Endodermal cell (in vitro differentiated cells): ENCODE results near the gene LAYN. TPM values are rescaled to one million over a fixed set of nuclear protein-coding genes. Genes with fewer than 3 reads are reported as not detected.

Source experiments
- DNase-seq: peaks from one replicate; pipeline ENCODE4 v3.0.0-alpha.2; 2017
- H3K27ac ChIP-seq: 2 replicates; pipeline ENCODE4 v1.5.1; 2013; ENCODE audit warnings: mild to moderate bottlenecking, low read depth, low read length, moderate library complexity
- H3K27me3 ChIP-seq: 2 replicates; pipeline ENCODE4 v1.6.1; 2013; ENCODE audit warnings: mild to moderate bottlenecking, low read length, moderate library complexity; ENCODE audit not compliant: insufficient read depth, control insufficient read depth, poor library complexity, severe bottlenecking
- H3K36me3 ChIP-seq: 2 replicates; pipeline ENCODE4 v1.7.0; 2013; ENCODE audit warnings: mild to moderate bottlenecking, low read length, moderate library complexity; ENCODE audit not compliant: control insufficient read depth, insufficient read depth
- H3K4me1 ChIP-seq: one replicate; pipeline ENCODE4 v1.7.0; 2013; ENCODE audit warnings: low read length; ENCODE audit not compliant: control insufficient read depth, insufficient read depth
- H3K4me3 ChIP-seq: 2 replicates; pipeline ENCODE4 v1.5.1; 2013; ENCODE audit warnings: mild to moderate bottlenecking, low read length, moderate library complexity
- H3K9ac ChIP-seq: 2 replicates; pipeline ENCODE4 v1.6.1; 2013; ENCODE audit warnings: mild to moderate bottlenecking, low read length, moderate library complexity; ENCODE audit not compliant: poor library complexity, severe bottlenecking; ENCODE audit errors: extremely low read depth
- H3K9me3 ChIP-seq: 2 replicates; pipeline ENCODE4 v1.6.1; 2013; ENCODE audit warnings: mild to moderate bottlenecking, low read length, moderate library complexity; ENCODE audit not compliant: control insufficient read depth
- H3K27ac Mint-ChIP-seq: 2 replicates; pipeline ENCODE4 v1.8.0; 2020; ENCODE audit warnings: mixed read lengths
- H3K27me3 Mint-ChIP-seq: 2 replicates; pipeline ENCODE4 v1.8.0; 2021; ENCODE audit warnings: mild to moderate bottlenecking, mixed read lengths; ENCODE audit not compliant: insufficient read depth
- H3K36me3 Mint-ChIP-seq: 2 replicates; pipeline ENCODE4 v1.8.0; 2020; ENCODE audit warnings: low read depth, mixed read lengths
- H3K4me1 Mint-ChIP-seq: 2 replicates; pipeline ENCODE4 v1.8.0; 2020; ENCODE audit warnings: mixed read lengths
- H3K4me3 Mint-ChIP-seq: 2 replicates; pipeline ENCODE4 v1.8.0; 2020; ENCODE audit warnings: mild to moderate bottlenecking, moderate library complexity, mixed read lengths
- H3K9me3 Mint-ChIP-seq: 2 replicates; pipeline ENCODE4 v1.8.0; 2020; ENCODE audit warnings: mild to moderate bottlenecking, mixed read lengths
- WGBS, 2 experiments: methylation state at CpG; one replicate each; pipeline versions ENCODE4 v1.1.5 to v1.1.7; 2013; ENCODE audit warnings: missing lambda C conversion rate in 2 of 2, mixed read lengths in 1 of 2; ENCODE audit not compliant: insufficient coverage in 1 of 2, insufficient read length in 1 of 2; 5-methylcytosine and 5-hydroxymethylcytosine counted together
- total RNA-seq, 2 donors: library from RNA; stranded (reverse); fragmentation: NEBNext Ultra II Directional in 1 of 2; extraction: Animal tissue kit (Norgen Biotek cat#: 25700) in 1 of 2; gene quantifications; 2 replicates in 1 of 2; 3 replicates in 1 of 2; pipeline ENCODE4 v1.2.1, GENCODE V29; 2021
- TF ChIP-seq, protein P1 (sequence below): fragments of 200-600 bp; sonication (generic); conservative IDR thresholded peaks from 2 replicates; pipeline ENCODE4 v1.5.0; 2021; ENCODE audit warnings: antibody characterized with exemption, mild to moderate bottlenecking

LAYN gene
- total RNA-seq, 2 donors from 2014 or later: 1.1 to 1.5 TPM

DNA sequence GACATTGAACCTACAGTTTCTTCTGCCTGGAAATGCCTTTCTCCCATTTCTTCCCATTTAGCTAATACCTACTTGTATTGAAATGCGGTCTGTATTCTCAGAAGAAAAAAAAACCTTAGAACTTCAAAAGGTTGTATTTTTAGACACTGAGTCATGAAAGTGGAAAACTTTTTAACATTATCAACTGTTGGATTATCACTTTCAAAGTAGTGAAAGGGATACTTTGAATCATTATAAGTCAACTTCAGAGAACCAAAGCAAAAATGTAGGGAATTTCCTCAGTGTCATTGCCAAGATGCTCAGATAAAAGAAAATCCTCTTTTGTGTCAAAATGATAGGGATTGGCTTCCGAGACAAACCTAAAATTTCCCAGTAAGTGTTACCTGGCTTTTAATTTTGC is 19.4 kb upstream of the LAYN start:
- Mint-ChIP-seq H3K27me3 (peaks cover 11% of the 10 kb centered on the region), H3K36me3 (no peaks in the 10 kb centered on the region), H3K27ac (no peak overlapping the region), H3K4me3 (no peak overlapping the region), H3K9me3 (no peaks in the 10 kb centered on the region), H3K4me1 (no peaks in the 10 kb centered on the region)
- Histone ChIP-seq H3K9me3 (no peaks in the 10 kb centered on the region), H3K27ac (no peak overlapping the region), H3K27me3 (peaks cover 11% of the 10 kb centered on the region), H3K4me3 (no peak overlapping the region), H3K4me1 (no peaks in the 10 kb centered on the region), H3K9ac (no peak overlapping the region), H3K36me3 (no peaks in the 10 kb centered on the region)
- DNase-seq: no peak
- TF ChIP-seq, protein P1, sequence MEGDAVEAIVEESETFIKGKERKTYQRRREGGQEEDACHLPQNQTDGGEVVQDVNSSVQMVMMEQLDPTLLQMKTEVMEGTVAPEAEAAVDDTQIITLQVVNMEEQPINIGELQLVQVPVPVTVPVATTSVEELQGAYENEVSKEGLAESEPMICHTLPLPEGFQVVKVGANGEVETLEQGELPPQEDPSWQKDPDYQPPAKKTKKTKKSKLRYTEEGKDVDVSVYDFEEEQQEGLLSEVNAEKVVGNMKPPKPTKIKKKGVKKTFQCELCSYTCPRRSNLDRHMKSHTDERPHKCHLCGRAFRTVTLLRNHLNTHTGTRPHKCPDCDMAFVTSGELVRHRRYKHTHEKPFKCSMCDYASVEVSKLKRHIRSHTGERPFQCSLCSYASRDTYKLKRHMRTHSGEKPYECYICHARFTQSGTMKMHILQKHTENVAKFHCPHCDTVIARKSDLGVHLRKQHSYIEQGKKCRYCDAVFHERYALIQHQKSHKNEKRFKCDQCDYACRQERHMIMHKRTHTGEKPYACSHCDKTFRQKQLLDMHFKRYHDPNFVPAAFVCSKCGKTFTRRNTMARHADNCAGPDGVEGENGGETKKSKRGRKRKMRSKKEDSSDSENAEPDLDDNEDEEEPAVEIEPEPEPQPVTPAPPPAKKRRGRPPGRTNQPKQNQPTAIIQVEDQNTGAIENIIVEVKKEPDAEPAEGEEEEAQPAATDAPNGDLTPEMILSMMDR: no peak
- WGBS, 2 experiments: 72% methylated on average over 2 of the region's 2 CpGs; no CpG with 5 or more reads in 1 of the 2 experiments

DNA sequence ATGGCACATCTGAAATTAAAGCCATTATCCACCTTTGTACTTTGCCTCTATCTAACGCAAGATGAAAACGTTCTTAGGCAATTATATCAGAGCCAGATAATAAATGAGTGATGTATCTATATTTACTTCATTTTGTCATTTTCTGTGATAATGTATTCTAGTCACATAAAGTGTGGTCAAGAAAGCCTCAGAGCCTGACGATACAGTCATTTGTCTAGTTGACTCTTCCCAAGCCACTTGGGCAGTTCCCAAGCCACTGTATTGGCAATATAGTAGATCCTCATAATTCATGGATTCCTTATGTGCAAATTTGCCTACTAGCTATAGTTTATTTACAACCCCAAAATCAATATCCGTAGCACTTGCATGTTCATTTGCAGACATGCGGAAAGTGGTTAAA is 18.1 kb upstream of the LAYN start:
- no peaks in the 10 kb centered on the region for H3K4me1 ChIP-seq
- Mint-ChIP-seq H3K4me3 (no peak overlapping the region), H3K9me3 (no peaks in the 10 kb centered on the region), H3K27me3 (peaks cover 15% of the 10 kb centered on the region), H3K36me3 (no peaks in the 10 kb centered on the region), H3K27ac (no peak overlapping the region), H3K4me1 (no peaks in the 10 kb centered on the region)
- TF ChIP-seq, protein P1: no peak
- WGBS, 2 experiments: 97 to 100% methylated on average over 3 of the region's 5 CpGs
- no peak overlapping the region for H3K9ac ChIP-seq
- peaks cover 11% of the 10 kb centered on the region for H3K27me3 ChIP-seq
- no peaks in the 10 kb centered on the region for H3K36me3 ChIP-seq
- no peaks in the 10 kb centered on the region for H3K9me3 ChIP-seq
- DNase-seq: no peak
- H3K27ac ChIP-seq: no peak overlapping the region
- no peak overlapping the region for H3K4me3 ChIP-seq

DNA sequence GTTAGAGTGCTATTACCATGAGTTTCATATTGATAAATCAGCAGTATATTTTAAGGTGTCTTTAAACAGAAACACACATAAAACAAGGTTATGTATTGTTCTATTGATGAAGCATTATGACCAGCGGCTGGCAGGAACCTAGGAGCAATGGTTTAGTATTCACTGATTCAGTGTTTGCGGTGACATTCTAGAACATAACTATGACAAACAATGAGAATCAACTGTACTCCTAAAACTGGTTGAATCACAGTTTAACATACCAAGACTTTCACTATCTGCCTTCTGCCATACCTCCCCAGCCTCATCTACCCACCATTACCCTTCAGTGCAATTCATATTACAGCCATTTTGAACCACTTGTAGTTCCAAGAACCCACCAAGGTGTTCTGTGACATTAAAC is 17.2 kb upstream of the LAYN start:
- H3K9me3 ChIP-seq: no peaks in the 10 kb centered on the region
- H3K36me3 ChIP-seq: no peaks in the 10 kb centered on the region
- Mint-ChIP-seq H3K4me1 (no peaks in the 10 kb centered on the region), H3K27ac (no peak overlapping the region), H3K36me3 (no peaks in the 10 kb centered on the region), H3K27me3 (peaks cover 13% of the 10 kb centered on the region), H3K9me3 (no peaks in the 10 kb centered on the region), H3K4me3 (no peak overlapping the region)
- H3K4me1 ChIP-seq: no peaks in the 10 kb centered on the region
- H3K4me3 ChIP-seq: no peak overlapping the region
- peaks cover 11% of the 10 kb centered on the region for H3K27me3 ChIP-seq
- no peak overlapping the region for H3K9ac ChIP-seq
- 83 to 84% methylated on average over 2 of the region's 2 CpGs for WGBS, 2 experiments
- H3K27ac ChIP-seq: no peak overlapping the region
- DNase-seq: no peak
- TF ChIP-seq, protein P1: no peak
